HL-60 (cell line): ENCODE measurements around the gene MIAT.
A peak's percentile ranks its signal among the peaks of the same experiment; 100 is the strongest.

Experiments used
- GABPA ChIP-seq: IDR thresholded peaks from 2 replicates; pipeline ENCODE4 v1.6.1; 2012; ENCODE audit warnings: low read depth
- POLR2AphosphoS5 ChIP-seq: IDR thresholded peaks from 2 replicates; pipeline ENCODE4 v1.6.1; 2012; ENCODE audit warnings: low read depth
- TF ChIP-seq, protein P1 (sequence below): IDR thresholded peaks from one replicate; pipeline ENCODE4 v1.5.1; 2011; ENCODE audit warnings: low read length, control low read depth, inconsistent platforms; ENCODE audit not compliant: insufficient read depth
- TF ChIP-seq, protein P2 (sequence below): IDR thresholded peaks from 2 replicates; pipeline ENCODE4 v1.6.1; 2012; ENCODE audit warnings: low read depth; ENCODE audit not compliant: insufficient replicate concordance

DNA sequence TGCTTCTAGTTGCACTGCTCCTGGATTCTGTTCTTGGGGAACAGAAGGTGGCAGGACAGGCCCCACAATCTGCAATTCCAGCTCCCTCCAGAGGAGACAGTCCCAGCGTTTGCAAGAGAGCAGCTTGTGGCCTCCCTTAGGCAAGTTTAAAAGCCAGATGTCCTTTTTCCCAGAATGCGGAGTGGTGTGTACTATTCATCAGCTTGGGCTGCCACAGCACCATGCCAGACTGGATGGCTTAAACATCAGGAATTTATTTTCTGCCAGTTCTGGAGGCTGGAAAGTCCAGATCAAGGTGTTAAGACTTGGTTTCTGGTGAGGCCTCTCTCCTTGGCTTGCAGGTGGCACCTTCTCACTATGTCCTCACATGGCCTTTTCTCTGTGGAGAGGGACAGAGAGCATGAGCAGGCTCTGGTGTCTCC lies 11.7 kb downstream of the MIAT start:
- TF ChIP-seq, protein P1, sequence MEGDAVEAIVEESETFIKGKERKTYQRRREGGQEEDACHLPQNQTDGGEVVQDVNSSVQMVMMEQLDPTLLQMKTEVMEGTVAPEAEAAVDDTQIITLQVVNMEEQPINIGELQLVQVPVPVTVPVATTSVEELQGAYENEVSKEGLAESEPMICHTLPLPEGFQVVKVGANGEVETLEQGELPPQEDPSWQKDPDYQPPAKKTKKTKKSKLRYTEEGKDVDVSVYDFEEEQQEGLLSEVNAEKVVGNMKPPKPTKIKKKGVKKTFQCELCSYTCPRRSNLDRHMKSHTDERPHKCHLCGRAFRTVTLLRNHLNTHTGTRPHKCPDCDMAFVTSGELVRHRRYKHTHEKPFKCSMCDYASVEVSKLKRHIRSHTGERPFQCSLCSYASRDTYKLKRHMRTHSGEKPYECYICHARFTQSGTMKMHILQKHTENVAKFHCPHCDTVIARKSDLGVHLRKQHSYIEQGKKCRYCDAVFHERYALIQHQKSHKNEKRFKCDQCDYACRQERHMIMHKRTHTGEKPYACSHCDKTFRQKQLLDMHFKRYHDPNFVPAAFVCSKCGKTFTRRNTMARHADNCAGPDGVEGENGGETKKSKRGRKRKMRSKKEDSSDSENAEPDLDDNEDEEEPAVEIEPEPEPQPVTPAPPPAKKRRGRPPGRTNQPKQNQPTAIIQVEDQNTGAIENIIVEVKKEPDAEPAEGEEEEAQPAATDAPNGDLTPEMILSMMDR = peak; percentile 48
- TF ChIP-seq, protein P2, sequence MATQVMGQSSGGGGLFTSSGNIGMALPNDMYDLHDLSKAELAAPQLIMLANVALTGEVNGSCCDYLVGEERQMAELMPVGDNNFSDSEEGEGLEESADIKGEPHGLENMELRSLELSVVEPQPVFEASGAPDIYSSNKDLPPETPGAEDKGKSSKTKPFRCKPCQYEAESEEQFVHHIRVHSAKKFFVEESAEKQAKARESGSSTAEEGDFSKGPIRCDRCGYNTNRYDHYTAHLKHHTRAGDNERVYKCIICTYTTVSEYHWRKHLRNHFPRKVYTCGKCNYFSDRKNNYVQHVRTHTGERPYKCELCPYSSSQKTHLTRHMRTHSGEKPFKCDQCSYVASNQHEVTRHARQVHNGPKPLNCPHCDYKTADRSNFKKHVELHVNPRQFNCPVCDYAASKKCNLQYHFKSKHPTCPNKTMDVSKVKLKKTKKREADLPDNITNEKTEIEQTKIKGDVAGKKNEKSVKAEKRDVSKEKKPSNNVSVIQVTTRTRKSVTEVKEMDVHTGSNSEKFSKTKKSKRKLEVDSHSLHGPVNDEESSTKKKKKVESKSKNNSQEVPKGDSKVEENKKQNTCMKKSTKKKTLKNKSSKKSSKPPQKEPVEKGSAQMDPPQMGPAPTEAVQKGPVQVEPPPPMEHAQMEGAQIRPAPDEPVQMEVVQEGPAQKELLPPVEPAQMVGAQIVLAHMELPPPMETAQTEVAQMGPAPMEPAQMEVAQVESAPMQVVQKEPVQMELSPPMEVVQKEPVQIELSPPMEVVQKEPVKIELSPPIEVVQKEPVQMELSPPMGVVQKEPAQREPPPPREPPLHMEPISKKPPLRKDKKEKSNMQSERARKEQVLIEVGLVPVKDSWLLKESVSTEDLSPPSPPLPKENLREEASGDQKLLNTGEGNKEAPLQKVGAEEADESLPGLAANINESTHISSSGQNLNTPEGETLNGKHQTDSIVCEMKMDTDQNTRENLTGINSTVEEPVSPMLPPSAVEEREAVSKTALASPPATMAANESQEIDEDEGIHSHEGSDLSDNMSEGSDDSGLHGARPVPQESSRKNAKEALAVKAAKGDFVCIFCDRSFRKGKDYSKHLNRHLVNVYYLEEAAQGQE = no peak
- TF ChIP-seq POLR2AphosphoS5 = no peak
- TF ChIP-seq GABPA = no peak
